Endothelial cell of umbilical vein (primary cell): ENCODE measurements around the gene TWIST2. TPM values are rescaled to one million over a fixed set of nuclear protein-coding genes. Genes with fewer than 3 reads are reported as not detected.

Source experiments
- Bru-seq: library from RNA; stranded (reverse); fragments of 400-500 nt; gene quantifications from one replicate; lab custom pipeline; 2021; lab: Mats Ljungman, UMichigan
- BruChase-seq, 2 experiments: library from RNA; stranded (reverse); fragments of 400-500 nt; gene quantifications; one replicate each; lab custom pipeline; 2021; lab: Mats Ljungman, UMichigan
- BruUV-seq: library from RNA; stranded (reverse); fragments of 400-500 nt; replicated peaks from 2 replicates; lab custom pipeline; 2021; lab: Mats Ljungman, UMichigan
- CTCF ChIA-PET: fragments of 300-600, 350-600 bp; sonication (Branson Sonifier 250); formaldehyde crosslinking; loops from one replicate; lab custom pipeline; 2021; ENCODE audit warnings: antibody characterized with exemption, inconsistent platforms; lab: Charles Lee
- POLR2A ChIA-PET: fragments of 300-600, 350-600 bp; sonication (Branson Sonifier 250); formaldehyde crosslinking; loops from one replicate; lab custom pipeline; 2021; ENCODE audit warnings: antibody characterized with exemption, inconsistent platforms; lab: Charles Lee
- DNase-seq: peaks from one replicate; pipeline ENCODE4 v3.0.0-alpha.2; 2011; ENCODE audit warnings: low read depth, low spot score
- FAIRE-seq: peaks from 2 replicates; lab custom pipeline; 2011; peaks lifted over from hg19 to GRCh38; lab: Jason Lieb, UNC
- H2AFZ ChIP-seq: 2 replicates; pipeline ENCODE4 v1.6.0; 2012; ENCODE audit warnings: low read depth, low read length, control low read depth, inconsistent platforms
- H3K27ac ChIP-seq: 2 replicates; pipeline ENCODE4 v1.5.1; 2011; ENCODE audit warnings: low read depth, mild to moderate bottlenecking, control low read depth, low read length, moderate library complexity; ENCODE audit not compliant: insufficient read depth
- H3K27me3 ChIP-seq, 2 experiments: 2 replicates each; pipeline versions ENCODE4 v1.6.0 to v1.6.1; 2011; ENCODE audit warnings: low read length in 2 of 2, mixed read lengths in 1 of 2; ENCODE audit not compliant: control insufficient read depth in 2 of 2, insufficient read depth in 2 of 2
- H3K36me3 ChIP-seq, 2 experiments: 2 replicates in 1 of 2; 3 replicates in 1 of 2; pipeline ENCODE4 v1.5.1; 2011; ENCODE audit warnings: low read length in 2 of 2, mild to moderate bottlenecking in 1 of 2, moderate library complexity in 1 of 2; ENCODE audit not compliant: control insufficient read depth in 2 of 2, insufficient read depth in 2 of 2; ENCODE audit errors: extremely low read depth in 1 of 2
- H3K4me1 ChIP-seq: 3 replicates; pipeline ENCODE4 v1.5.1; 2011; ENCODE audit warnings: mild to moderate bottlenecking, low read length; ENCODE audit not compliant: control insufficient read depth, insufficient read depth; ENCODE audit errors: extremely low read depth
- H3K4me2 ChIP-seq: 2 replicates; pipeline ENCODE4 v1.6.1; 2011; ENCODE audit warnings: low read length, control low read depth, mixed read lengths; ENCODE audit not compliant: insufficient read depth
- H3K4me3 ChIP-seq, 3 experiments: fragments of 200-600 bp in 1 of 3; sonication (generic), shearing (Covaris generic) in 1 of 3; replicated peaks in 1 of 3; 2 replicates each; pipeline ENCODE4 v1.5.1; 2011 to 2016; ENCODE audit warnings: control low read depth in 3 of 3, low read length in 3 of 3, mild to moderate bottlenecking in 2 of 3, inconsistent platforms in 1 of 3, low read depth in 1 of 3, moderate library complexity in 1 of 3; ENCODE audit not compliant: insufficient read depth in 1 of 3
- H3K79me2 ChIP-seq: 2 replicates; pipeline ENCODE4 v1.6.0; 2012; ENCODE audit warnings: low read length, inconsistent platforms; ENCODE audit not compliant: control insufficient read depth, insufficient read depth
- H3K9ac ChIP-seq: replicated peaks from 2 replicates; pipeline ENCODE3; 2011; ENCODE audit warnings: low read length, control low read depth; ENCODE audit not compliant: insufficient read depth; ENCODE audit errors: extremely low read depth
- H3K9me1 ChIP-seq: replicated peaks from 3 replicates; pipeline ENCODE4 v1.6.0; 2011; ENCODE audit warnings: mild to moderate bottlenecking, low read length; ENCODE audit not compliant: control insufficient read depth, insufficient read depth; ENCODE audit errors: extremely low read depth
- H3K9me3 ChIP-seq: replicated peaks from 2 replicates; pipeline ENCODE4 v1.5.1; 2012; ENCODE audit warnings: low read length, inconsistent platforms; ENCODE audit not compliant: control insufficient read depth, insufficient read depth
- H4K20me1 ChIP-seq: replicated peaks from 2 replicates; pipeline ENCODE3; 2011; ENCODE audit warnings: mild to moderate bottlenecking, low read length; ENCODE audit not compliant: control insufficient read depth, insufficient read depth; ENCODE audit errors: extremely low read depth
- EZH2 ChIP-seq: IDR thresholded peaks from 2 replicates; pipeline ENCODE4 v1.6.1; 2012; ENCODE audit warnings: borderline replicate concordance, low read depth, mild to moderate bottlenecking, moderate library complexity, low read length, inconsistent platforms; ENCODE audit not compliant: severe bottlenecking
- dilution Hi-C: fragments of 300-500 bp; cut with MboI; formaldehyde crosslinking; loops from one replicate; pipeline ENCODE4 v1.15.0; 2019; ENCODE audit warnings: low sequenced_read_pairs; ENCODE audit not compliant: extremely low pct_ligation_motif_present
- intact Hi-C: fragments of 100-400 bp; cut with micrococcal nuclease; formaldehyde crosslinking; loops from one replicate; pipeline ENCODE4 v1.10.0; 2022
- long read RNA-seq: library from polyadenylated mRNA; stranded (forward); transcript quantifications from one replicate; pipeline ENCODE4 v2.0.0, GENCODE V29; 2021
- polyA minus RNA-seq, 3 experiments: library from RNA; depleted of rRNA, polyadenylated mRNA; stranded (reverse); fragments of >200 nt; gene quantifications; 1 replicate in 1 of 3; 2 replicates in 2 of 3; pipeline ENCODE4 v1.2.3, GENCODE V29; 2011
- polyA plus RNA-seq, 4 experiments: library from polyadenylated mRNA; depleted of rRNA in 3 of 4; stranded (reverse) in 3 of 4; unstranded in 1 of 4; fragments of >200 nt; gene quantifications; 2 replicates each; pipeline versions ENCODE4 v1.2.1 to v1.2.3, GENCODE V29; 2011 to 2012; ENCODE audit warnings: missing spikeins in 1 of 4
- total RNA-seq: library from RNA; stranded (reverse); gene quantifications from 2 replicates; pipeline ENCODE4 v1.2.3, GENCODE V29; 2021
- TF ChIP-seq, protein P1 (sequence below), 2 donors: IDR thresholded peaks; 1 replicate in 1 of 2; 2 replicates in 1 of 2; pipeline ENCODE4 v1.5.1; 2011; ENCODE audit warnings: low read length in 2 of 2, mild to moderate bottlenecking in 2 of 2, moderate library complexity in 2 of 2, control low read depth in 1 of 2, inconsistent platforms in 1 of 2, low read depth in 1 of 2; ENCODE audit not compliant: insufficient read depth in 1 of 2; ENCODE audit errors: extremely low read depth in 1 of 2
- TF ChIP-seq, protein P2 (sequence below): IDR thresholded peaks from 2 replicates; pipeline ENCODE4 v1.6.1; 2011; ENCODE audit not compliant: insufficient read depth, insufficient read length

TWIST2 gene
- total RNA-seq (1.2 and 2.3 TPM in 2 replicates), polyA plus RNA-seq (2.7 and 3.4 TPM in 2 replicates), polyA minus RNA-seq (0.51 and 1.4 TPM in 2 replicates), Bru-seq, nascent RNA (percentile 34 among the genes with signal in this experiment), BruChase-seq, experiment 1, labeled RNA remaining after a 6-hour chase (percentile 29 among the genes with signal in this experiment), BruChase-seq, experiment 2, labeled RNA remaining after a 2-hour chase (percentile 31 among the genes with signal in this experiment)
- 2.8 TPM in 2 replicates for polyA plus RNA-seq (2011; cell fraction: cytosol; rRNA removed)
- polyA plus RNA-seq (2011; cell fraction: nucleus; rRNA removed): 0.95 and 1.5 TPM in 2 replicates
- polyA plus RNA-seq (2012): 1.6 and 2.1 TPM in 2 replicates
- polyA minus RNA-seq (2011; cell fraction: cytosol; rRNA and poly(A)+ RNA removed): 4.2 TPM
- 1.0 and 2.6 TPM in 2 replicates for polyA minus RNA-seq (2011; cell fraction: nucleus; rRNA and poly(A)+ RNA removed)
- long read RNA-seq, partial matches to known transcripts: 0 of 3 reads
- long read RNA-seq, other reads (novel, unspliced or antisense): 1 of 3 reads

DNA sequence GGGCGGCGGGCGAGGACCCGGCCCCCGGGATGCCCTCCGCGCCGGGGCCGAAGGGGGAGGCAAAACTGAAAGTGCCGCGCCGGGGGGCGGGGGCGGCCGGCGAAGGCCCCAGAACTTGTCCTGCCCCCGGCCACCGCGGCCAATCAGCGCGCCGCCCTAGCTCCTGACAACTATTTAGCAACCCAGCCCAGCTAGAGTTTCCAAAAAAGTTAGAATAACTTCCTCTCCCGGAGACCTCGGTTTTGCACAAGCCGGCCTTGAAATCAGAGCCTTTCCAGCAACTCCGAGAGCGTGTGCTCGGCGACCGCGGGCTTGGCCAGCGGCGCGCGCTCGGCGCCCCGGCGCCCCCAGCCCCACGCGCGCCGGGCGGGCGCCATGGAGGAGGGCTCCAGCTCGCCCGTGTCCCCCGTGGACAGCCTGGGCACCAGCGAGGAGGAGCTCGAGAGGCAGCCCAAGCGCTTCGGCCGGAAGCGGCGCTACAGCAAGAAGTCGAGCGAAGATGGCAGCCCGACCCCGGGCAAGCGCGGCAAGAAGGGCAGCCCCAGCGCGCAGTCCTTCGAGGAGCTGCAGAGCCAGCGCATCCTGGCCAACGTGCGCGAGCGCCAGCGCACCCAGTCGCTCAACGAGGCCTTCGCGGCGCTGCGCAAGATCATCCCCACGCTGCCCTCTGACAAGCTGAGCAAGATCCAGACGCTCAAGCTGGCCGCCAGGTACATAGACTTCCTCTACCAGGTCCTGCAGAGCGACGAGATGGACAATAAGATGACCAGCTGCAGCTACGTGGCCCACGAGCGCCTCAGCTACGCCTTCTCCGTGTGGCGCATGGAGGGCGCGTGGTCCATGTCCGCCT, at the start of gene TWIST2:
TWIST2 (plus strand) TSS at position 245 of the 850 bp plus-strand sequence; CDS start at position 376, 131 bp downstream.
- no peaks in the 10 kb centered on the region for H4K20me1 ChIP-seq
- no TSS peak for BruUV-seq
- no peaks in the 10 kb centered on the region for H3K9me1 ChIP-seq
- H3K9me3 ChIP-seq: no peaks in the 10 kb centered on the region
- peaks cover 14 to 31% of the 10 kb centered on the region in 2 experiments for H3K27me3 ChIP-seq
- FAIRE-seq (peak; percentile 8), DNase-seq (peak; percentile 50)
- no peaks in the 10 kb centered on the region for H3K36me3 ChIP-seq
- ChIA-PET CTCF (interaction anchor here (0.8 to 3.1 kb wide), 8 partner anchors 9 to 98 kb away, joined by 3 to 14 read pairs (median 6); no protein-coding TSS in a partner anchor), POLR2A (no interaction called here)
- H3K27ac ChIP-seq: no peak within 1 kb of the TSS
- peak within 1 kb of the TSS; percentile 27 for H3K9ac ChIP-seq
- H2AFZ ChIP-seq: peak within 1 kb of the TSS; percentile 86
- peaks cover 4% of the 10 kb centered on the region for H3K4me1 ChIP-seq
- H3K4me2 ChIP-seq: peak within 1 kb of the TSS; percentile 73
- intact Hi-C loops: loop anchor here (1.0 to 5.0 kb wide), 3 partner anchors 16 to 554 kb away; partner anchors contain the start of gene HDAC4
- H3K79me2 ChIP-seq: no peaks in the 10 kb centered on the region
- dilution Hi-C loops: no loop called here
- TF ChIP-seq, protein P1, sequence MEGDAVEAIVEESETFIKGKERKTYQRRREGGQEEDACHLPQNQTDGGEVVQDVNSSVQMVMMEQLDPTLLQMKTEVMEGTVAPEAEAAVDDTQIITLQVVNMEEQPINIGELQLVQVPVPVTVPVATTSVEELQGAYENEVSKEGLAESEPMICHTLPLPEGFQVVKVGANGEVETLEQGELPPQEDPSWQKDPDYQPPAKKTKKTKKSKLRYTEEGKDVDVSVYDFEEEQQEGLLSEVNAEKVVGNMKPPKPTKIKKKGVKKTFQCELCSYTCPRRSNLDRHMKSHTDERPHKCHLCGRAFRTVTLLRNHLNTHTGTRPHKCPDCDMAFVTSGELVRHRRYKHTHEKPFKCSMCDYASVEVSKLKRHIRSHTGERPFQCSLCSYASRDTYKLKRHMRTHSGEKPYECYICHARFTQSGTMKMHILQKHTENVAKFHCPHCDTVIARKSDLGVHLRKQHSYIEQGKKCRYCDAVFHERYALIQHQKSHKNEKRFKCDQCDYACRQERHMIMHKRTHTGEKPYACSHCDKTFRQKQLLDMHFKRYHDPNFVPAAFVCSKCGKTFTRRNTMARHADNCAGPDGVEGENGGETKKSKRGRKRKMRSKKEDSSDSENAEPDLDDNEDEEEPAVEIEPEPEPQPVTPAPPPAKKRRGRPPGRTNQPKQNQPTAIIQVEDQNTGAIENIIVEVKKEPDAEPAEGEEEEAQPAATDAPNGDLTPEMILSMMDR (IDR thresholded peaks at IDR 0.05; ENCODE audit: extremely low read depth in 1 of 2, insufficient read depth in 1 of 2, low read depth in 1 of 2, low read length in 2 of 2): no peak
- TF ChIP-seq, protein P2, sequence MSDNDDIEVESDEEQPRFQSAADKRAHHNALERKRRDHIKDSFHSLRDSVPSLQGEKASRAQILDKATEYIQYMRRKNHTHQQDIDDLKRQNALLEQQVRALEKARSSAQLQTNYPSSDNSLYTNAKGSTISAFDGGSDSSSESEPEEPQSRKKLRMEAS: no peak
- peak; percentile 15 for TF ChIP-seq EZH2
- peak within 1 kb of the TSS; percentile 35 to 61 (median 59) for H3K4me3 ChIP-seq
